Measurements from ENCODE around the gene ADAM10.

GRCh38 chr15:58556541-58556940 lies 193.0 kb downstream of the ADAM10 start:
- no peak for TF ChIP-seq CTCF (IDR thresholded peaks at IDR 0.05; ENCODE audit: low read length)
- TF ChIP-seq EZH2 (IDR thresholded peaks at IDR 0.05; ENCODE audit: borderline replicate concordance, low read length), result no peak

Measured in OCI-LY1 (cell line).